Measurements from ENCODE around the gene PLA2G2F.

The PLA2G2F gene

GRCh38 chr1:20102875-20103274 lies 36.2 kb upstream of the PLA2G2F start:
- Mint-ChIP-seq H3K4me3 (no peak overlapping the region), H3K4me1 (peaks cover 7% of the 10 kb centered on the region), H3K27ac (no peak overlapping the region), H3K36me3 (ENCODE audit: low read depth) (no peaks in the 10 kb centered on the region), H3K27me3 (ENCODE audit: low read depth) (peaks cover 6% of the 10 kb centered on the region), H3K9me3 (no peaks in the 10 kb centered on the region)
- TF ChIP-seq CTCF (IDR thresholded peaks at IDR 0.05; ENCODE audit: unreplicated experiment in 3 of 3) = no peak

GRCh38 chr1:20105856-20106255 lies 33.3 kb upstream of the PLA2G2F start:
- Mint-ChIP-seq H3K27me3 (ENCODE audit: low read depth) (peaks cover 11% of the 10 kb centered on the region), H3K27ac (no peak overlapping the region), H3K9me3 (no peaks in the 10 kb centered on the region), H3K36me3 (ENCODE audit: low read depth) (no peaks in the 10 kb centered on the region), H3K4me1 (peaks cover 14% of the 10 kb centered on the region), H3K4me3 (no peak overlapping the region)
- TF ChIP-seq CTCF (IDR thresholded peaks at IDR 0.05; ENCODE audit: unreplicated experiment in 3 of 3) = no peak

- H3K4me3 Mint-ChIP-seq = no peak overlapping the region
- no peaks in the 10 kb centered on the region for H3K36me3 Mint-ChIP-seq (ENCODE audit: low read depth)
- no peaks in the 10 kb centered on the region for H3K9me3 Mint-ChIP-seq
- H3K4me1 Mint-ChIP-seq = peaks cover 14% of the 10 kb centered on the region
- H3K27me3 Mint-ChIP-seq (ENCODE audit: low read depth) = peaks cover 11% of the 10 kb centered on the region
- TF ChIP-seq CTCF (IDR thresholded peaks at IDR 0.05; ENCODE audit: unreplicated experiment in 3 of 3) = no peak
- H3K27ac Mint-ChIP-seq = no peak overlapping the region
These were observed 31.8 kb upstream of the PLA2G2F start for GRCh38 chr1:20107351-20107750.

- H3K27me3 Mint-ChIP-seq (ENCODE audit: low read depth) = peaks cover 11% of the 10 kb centered on the region
- H3K27ac Mint-ChIP-seq = peak overlapping the region in 1 of 3 experiments; percentile 3
- TF ChIP-seq CTCF (IDR thresholded peaks at IDR 0.05; ENCODE audit: unreplicated experiment in 3 of 3) = no peak
- no peak overlapping the region for H3K4me3 Mint-ChIP-seq
- no peaks in the 10 kb centered on the region for H3K9me3 Mint-ChIP-seq
- H3K4me1 Mint-ChIP-seq = peaks cover 12% of the 10 kb centered on the region
- no peaks in the 10 kb centered on the region for H3K36me3 Mint-ChIP-seq (ENCODE audit: low read depth)
These were observed 31.3 kb upstream of the PLA2G2F start for GRCh38 chr1:20107796-20108195.

GRCh38 chr1:20108366-20109123 lies 30.6 kb upstream of the PLA2G2F start:
- H3K27me3 Mint-ChIP-seq (ENCODE audit: low read depth) = peaks cover 11% of the 10 kb centered on the region
- peaks cover 7% of the 10 kb centered on the region for H3K4me1 Mint-ChIP-seq
- no peak overlapping the region for H3K4me3 Mint-ChIP-seq
- no peaks in the 10 kb centered on the region for H3K9me3 Mint-ChIP-seq
- TF ChIP-seq CTCF (IDR thresholded peaks at IDR 0.05; ENCODE audit: unreplicated experiment in 3 of 3) = no peak
- no peaks in the 10 kb centered on the region for H3K36me3 Mint-ChIP-seq (ENCODE audit: low read depth)
- H3K27ac Mint-ChIP-seq = peak overlapping the region in 1 of 3 experiments; percentile 3

All from nephron (organoid).